GM12873 (cell line): Measurements from ENCODE around the gene JAG2.

Experiments used
- CTCF ChIP-seq: IDR thresholded peaks from 2 replicates; pipeline ENCODE4 v1.5.1; 2012; ENCODE audit warnings: low read depth, mild to moderate bottlenecking, moderate library complexity, low read length, control low read depth; ENCODE audit not compliant: insufficient read depth; ENCODE audit errors: missing control alignments

The JAG2 gene

GRCh38 chr14:105136401-105137322, 31.9 kb downstream of the JAG2 start:
- TF ChIP-seq CTCF, result no peak

GRCh38 chr14:105135700-105136395, 32.7 kb downstream of the JAG2 start:
- no peak for TF ChIP-seq CTCF

- TF ChIP-seq CTCF, result no peak
Observed at GRCh38 chr14:105132921-105133654, 35.5 kb downstream of the JAG2 start.

- no peak for TF ChIP-seq CTCF
Observed at GRCh38 chr14:105131241-105131640, 37.3 kb downstream of the JAG2 start.

- no peak for TF ChIP-seq CTCF
Observed at GRCh38 chr14:105128059-105128458, 40.5 kb downstream of the JAG2 start.

- TF ChIP-seq CTCF, result no peak
Observed at GRCh38 chr14:105126981-105127329, 41.6 kb downstream of the JAG2 start.
